ENCODE results near the gene NSD1. TPM values are rescaled to one million over a fixed set of nuclear protein-coding genes. Genes with fewer than 3 reads are reported as not detected.

Gene NSD1
- total and polyA plus RNA-seq, 9 of the 15 experiments (the other 6 are each of a cell fraction or from before 2014, with no cell fraction given) = 3.8 to 51.0 (median 24.7) TPM

- TF ChIP-seq GMEB1 (CRISPR knock-in tag; IDR thresholded peaks at IDR 0.05) (no peak), SIN3A (IDR thresholded peaks at IDR 0.05; ENCODE audit: borderline replicate concordance in 2 of 2, control insufficient read depth in 1 of 2, low read depth in 2 of 2, low read length in 2 of 2) (peak in 1 of 2 experiments; percentile 76; a peak in 1 of 4 replicates), ZNF740 (CRISPR knock-in tag; IDR thresholded peaks at IDR 0.05) (0 out of 2 replicates have a peak, but pooled peaks have one; percentile 1), ZNF740 (tag; IDR thresholded peaks at IDR 0.05) (no peak), POLR2G (IDR thresholded peaks at IDR 0.05; ENCODE audit: low read depth, low read length) (no peak)
These were observed 177.3 kb downstream of the NSD1 start (continued) for GRCh38 chr5:177310757-177311391.

DNA sequence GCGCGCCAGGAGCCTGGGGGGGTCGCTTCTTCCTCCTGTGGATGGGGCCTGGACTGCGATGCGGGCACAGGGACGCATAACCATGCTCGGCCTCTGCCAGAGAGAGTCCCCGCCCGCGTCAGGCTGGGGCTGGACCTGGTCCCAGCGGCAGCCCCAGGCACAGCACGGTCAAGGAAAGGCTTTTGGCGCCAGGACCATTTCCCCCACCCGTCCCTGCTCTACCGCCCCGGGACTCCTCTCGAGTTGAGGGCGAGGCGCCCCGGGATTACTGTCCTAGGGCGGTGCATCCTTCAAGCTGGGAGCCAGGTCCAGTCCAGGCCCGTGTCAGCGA is 177.8 kb downstream of the NSD1 start:
- DNase-seq (ENCODE audit: extremely low read depth in 1 of 4, low spot score in 3 of 4) (no peak), ATAC-seq (peak; percentile 15), FAIRE-seq (no peak)
- BruUV-seq (replicated peaks) = no TSS peak
- H2AFZ ChIP-seq (ENCODE audit: low read depth, low read length) = peak overlapping the region; percentile 29; the same call in 1 of the 2 replicates
- CTCF ChIA-PET (ENCODE audit: low intra/inter-chr PET ratio) = interaction anchor here (1.3 kb wide), 1 partner anchor 145 kb away, joined by 5 read pairs; no protein-coding TSS in a partner anchor
- H3K9me3 ChIP-seq (replicated peaks; ENCODE audit: control insufficient read depth, insufficient read depth, low read depth, low read length) = no peaks in the 10 kb centered on the region
- peak overlapping the region; percentile 62 for H3K4me3 ChIP-seq
- peaks cover 23 to 77% of the 10 kb centered on the region in 2 experiments for H3K4me1 ChIP-seq (replicated peaks in 1 of 2; ENCODE audit: control insufficient read depth in 2 of 2, insufficient read depth in 2 of 2, low read length in 2 of 2)
- no peaks in the 10 kb centered on the region for H4K20me1 ChIP-seq (replicated peaks; ENCODE audit: control insufficient read depth, insufficient read depth, low read length)
- H3K36me3 ChIP-seq (ENCODE audit: control insufficient read depth, insufficient read depth, low read length) = peaks cover 16% of the 10 kb centered on the region; the same call in 2 of the 3 replicates
- intact Hi-C loops (cut with micrococcal nuclease) = no loop called here
- peaks cover 12% of the 10 kb centered on the region; the same call in 2 of the 3 replicates for H3K79me2 ChIP-seq (ENCODE audit: control insufficient read depth, insufficient read depth, low read length)
- in situ Hi-C loops (cut with MboI) = no loop called here
- WGBS (ENCODE audit: insufficient coverage, low coverage, missing lambda C conversion rate) = 0% methylated on average over 2 of the region's 23 CpGs
- no peaks in the 10 kb centered on the region for H3K9me1 ChIP-seq (ENCODE audit: control insufficient read depth, insufficient read depth, low read length)
- peak overlapping the region; percentile 95 for H3K4me2 ChIP-seq (ENCODE audit: insufficient read depth, low read length)
- H3K9ac ChIP-seq (ENCODE audit: insufficient read depth in 1 of 2, low read depth in 2 of 2, low read length in 2 of 2) = peak overlapping the region; percentile 97 to 98
- no peaks in the 10 kb centered on the region for H3K27me3 ChIP-seq (ENCODE audit: control insufficient read depth in 2 of 2, insufficient read depth in 2 of 2, low read length in 2 of 2)
- peak overlapping the region; percentile 100 for H3K27ac ChIP-seq (ENCODE audit: extremely low read depth, low read depth, low read length)
- POLR2A ChIA-PET = interaction anchor here (1.3 to 2.5 kb wide), 3 partner anchors 10 to 144 kb away, joined by 3 to 9 read pairs (median 6); no protein-coding TSS in a partner anchor
- no peak for TF ChIP-seq REST (IDR thresholded peaks at IDR 0.05; ENCODE audit: borderline replicate concordance)
- TF ChIP-seq REST (CRISPR knock-in tag; IDR thresholded peaks at IDR 0.05; ENCODE audit: low read depth) = no peak
- TF ChIP-seq FOXA1 (IDR thresholded peaks at IDR 0.05; ENCODE audit: borderline replicate concordance) = no peak
- no peak for TF ChIP-seq TRIM24 (IDR thresholded peaks at IDR 0.05)

Measured in K562 (cell line).